Measurements from ENCODE around the gene UNKL.

Gene UNKL

GRCh38 chr16:1395444-1396031, 19.0 kb downstream of the UNKL start:
- no peak overlapping the region for H3K9ac ChIP-seq (ENCODE audit: low read length)

GRCh38 chr16:1394367-1394951, 20.0 kb downstream of the UNKL start:
- H3K27ac ChIP-seq (ENCODE audit: low read depth, low read length) = no peak overlapping the region
- no peak overlapping the region for H3K4me3 ChIP-seq (ENCODE audit: low read depth, low read length)
- H3K9me3 ChIP-seq (ENCODE audit: control insufficient read depth, insufficient read depth, low read depth, low read length) = no peaks in the 10 kb centered on the region
- H3K36me3 ChIP-seq (ENCODE audit: control insufficient read depth, insufficient read depth, low read length) = peaks cover 42% of the 10 kb centered on the region
- no peak overlapping the region for H3K9ac ChIP-seq (ENCODE audit: low read length)
- H3K27me3 ChIP-seq (ENCODE audit: control insufficient read depth, insufficient read depth, low read length) = no peaks in the 10 kb centered on the region
- no peaks in the 10 kb centered on the region for H3K4me1 ChIP-seq (ENCODE audit: control insufficient read depth, insufficient read depth, low read length)

More at GRCh38 chr16:1395444-1396031, 19.0 kb downstream of the UNKL start:
- Histone ChIP-seq H3K27ac (ENCODE audit: low read depth, low read length) (no peak overlapping the region), H3K27me3 (ENCODE audit: control insufficient read depth, insufficient read depth, low read length) (no peaks in the 10 kb centered on the region), H3K4me1 (ENCODE audit: control insufficient read depth, insufficient read depth, low read length) (no peaks in the 10 kb centered on the region), H3K9me3 (ENCODE audit: control insufficient read depth, insufficient read depth, low read depth, low read length) (no peaks in the 10 kb centered on the region), H3K36me3 (ENCODE audit: control insufficient read depth, insufficient read depth, low read length) (peaks cover 36% of the 10 kb centered on the region), H3K4me3 (ENCODE audit: low read depth, low read length) (no peak overlapping the region)

- no peak overlapping the region for H3K9ac ChIP-seq (ENCODE audit: low read length)
- H3K27ac ChIP-seq (ENCODE audit: low read depth, low read length) = no peak overlapping the region
- peaks cover 35% of the 10 kb centered on the region for H3K36me3 ChIP-seq (ENCODE audit: control insufficient read depth, insufficient read depth, low read length)
- H3K4me1 ChIP-seq (ENCODE audit: control insufficient read depth, insufficient read depth, low read length) = no peaks in the 10 kb centered on the region
- no peaks in the 10 kb centered on the region for H3K9me3 ChIP-seq (ENCODE audit: control insufficient read depth, insufficient read depth, low read depth, low read length)
- no peaks in the 10 kb centered on the region for H3K27me3 ChIP-seq (ENCODE audit: control insufficient read depth, insufficient read depth, low read length)
- no peak overlapping the region for H3K4me3 ChIP-seq (ENCODE audit: low read depth, low read length)
Measured at GRCh38 chr16:1393613-1394176, 20.8 kb downstream of the UNKL start.

DNA sequence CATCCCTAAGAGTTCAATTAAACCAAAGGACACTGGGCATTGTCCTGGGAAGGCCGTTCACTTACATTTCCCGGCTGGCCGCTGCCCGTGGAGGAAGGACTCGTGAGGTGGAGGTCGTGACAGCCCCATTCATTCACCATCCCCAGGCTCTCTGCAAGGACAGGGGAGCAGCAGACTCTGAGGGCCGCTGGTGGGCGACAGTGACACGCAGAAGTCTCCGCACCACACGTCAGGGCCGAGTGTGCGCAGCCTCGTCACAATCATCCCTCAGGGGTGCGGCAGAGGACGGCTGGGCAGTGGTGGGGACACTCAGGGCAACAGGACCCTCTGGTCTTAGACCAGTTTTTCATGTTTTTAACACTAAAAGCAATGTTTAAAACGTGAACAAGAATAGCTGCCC, 21.7 kb downstream of the UNKL start:
- Histone ChIP-seq H3K27ac (ENCODE audit: low read depth, low read length) (no peak overlapping the region), H3K4me1 (ENCODE audit: control insufficient read depth, insufficient read depth, low read length) (no peaks in the 10 kb centered on the region), H3K9ac (ENCODE audit: low read length) (no peak overlapping the region), H3K27me3 (ENCODE audit: control insufficient read depth, insufficient read depth, low read length) (no peaks in the 10 kb centered on the region), H3K9me3 (ENCODE audit: control insufficient read depth, insufficient read depth, low read depth, low read length) (no peaks in the 10 kb centered on the region), H3K4me3 (ENCODE audit: low read depth, low read length) (no peak overlapping the region), H3K36me3 (ENCODE audit: control insufficient read depth, insufficient read depth, low read length) (peaks cover 37% of the 10 kb centered on the region)

GRCh38 chr16:1390239-1390779, 24.2 kb downstream of the UNKL start:
- H3K36me3 ChIP-seq (ENCODE audit: control insufficient read depth, insufficient read depth, low read length) = peaks cover 37% of the 10 kb centered on the region
- H3K4me3 ChIP-seq (ENCODE audit: low read depth, low read length) = no peak overlapping the region
- H3K9ac ChIP-seq (ENCODE audit: low read length) = no peak overlapping the region
- no peaks in the 10 kb centered on the region for H3K27me3 ChIP-seq (ENCODE audit: control insufficient read depth, insufficient read depth, low read length)
- H3K9me3 ChIP-seq (ENCODE audit: control insufficient read depth, insufficient read depth, low read depth, low read length) = no peaks in the 10 kb centered on the region
- no peak overlapping the region for H3K27ac ChIP-seq (ENCODE audit: low read depth, low read length)
- H3K4me1 ChIP-seq (ENCODE audit: control insufficient read depth, insufficient read depth, low read length) = no peaks in the 10 kb centered on the region

DNA sequence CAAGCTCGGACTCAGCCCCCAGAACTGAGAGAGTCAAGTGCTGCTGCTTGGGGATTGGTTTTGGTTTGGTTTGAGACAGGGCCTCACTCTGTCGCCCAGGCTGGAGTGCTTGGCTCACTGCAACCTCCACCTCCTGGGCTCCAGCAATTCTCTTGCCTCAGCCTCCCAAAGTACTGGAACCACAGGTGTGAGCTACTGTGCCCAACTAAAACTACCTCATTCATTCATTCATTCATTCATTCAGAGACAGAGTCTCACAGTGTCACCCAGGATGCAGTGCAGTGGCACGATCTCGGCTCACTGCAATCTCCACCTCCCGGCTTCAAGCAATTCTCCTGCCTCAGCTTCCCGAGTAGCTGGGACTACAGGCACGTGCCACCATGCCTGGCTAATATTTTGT, 24.7 kb downstream of the UNKL start:
- H3K36me3 ChIP-seq (ENCODE audit: control insufficient read depth, insufficient read depth, low read length) = peaks cover 39% of the 10 kb centered on the region
- no peak overlapping the region for H3K9ac ChIP-seq (ENCODE audit: low read length)

DNA sequence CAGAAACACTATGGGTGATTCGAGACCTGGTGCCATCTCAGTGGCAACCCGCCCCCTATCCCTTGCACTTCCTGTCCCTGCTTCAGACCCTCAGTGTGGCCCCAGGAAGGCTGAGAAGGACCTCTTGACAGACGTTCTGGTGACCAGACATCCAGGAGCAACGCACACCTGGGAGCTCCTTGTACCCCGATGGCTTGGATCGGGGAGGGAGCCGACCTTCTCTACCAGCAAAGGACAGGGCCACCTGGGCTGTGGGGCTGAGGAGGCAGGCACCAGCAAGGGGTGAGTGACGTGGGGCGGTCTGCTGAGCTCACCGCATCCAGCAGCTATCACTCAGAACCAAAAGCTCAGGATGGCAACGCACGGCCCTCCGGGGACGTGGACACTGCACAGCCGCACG, 27.2 kb downstream of the UNKL start:
- no peak overlapping the region for H3K4me3 ChIP-seq (ENCODE audit: low read depth, low read length)
- peaks cover 29% of the 10 kb centered on the region for H3K36me3 ChIP-seq (ENCODE audit: control insufficient read depth, insufficient read depth, low read length)
- no peak overlapping the region for H3K9ac ChIP-seq (ENCODE audit: low read length)
- no peaks in the 10 kb centered on the region for H3K27me3 ChIP-seq (ENCODE audit: control insufficient read depth, insufficient read depth, low read length)
- H3K4me1 ChIP-seq (ENCODE audit: control insufficient read depth, insufficient read depth, low read length) = no peaks in the 10 kb centered on the region
- H3K9me3 ChIP-seq (ENCODE audit: control insufficient read depth, insufficient read depth, low read depth, low read length) = no peaks in the 10 kb centered on the region
- H3K27ac ChIP-seq (ENCODE audit: low read depth, low read length) = no peak overlapping the region

More for the DNA sequence above, 24.7 kb downstream of the UNKL start:
- Histone ChIP-seq H3K9me3 (ENCODE audit: control insufficient read depth, insufficient read depth, low read depth, low read length) (no peaks in the 10 kb centered on the region), H3K27me3 (ENCODE audit: control insufficient read depth, insufficient read depth, low read length) (no peaks in the 10 kb centered on the region), H3K4me1 (ENCODE audit: control insufficient read depth, insufficient read depth, low read length) (no peaks in the 10 kb centered on the region), H3K4me3 (ENCODE audit: low read depth, low read length) (no peak overlapping the region), H3K27ac (ENCODE audit: low read depth, low read length) (no peak overlapping the region)

DNA sequence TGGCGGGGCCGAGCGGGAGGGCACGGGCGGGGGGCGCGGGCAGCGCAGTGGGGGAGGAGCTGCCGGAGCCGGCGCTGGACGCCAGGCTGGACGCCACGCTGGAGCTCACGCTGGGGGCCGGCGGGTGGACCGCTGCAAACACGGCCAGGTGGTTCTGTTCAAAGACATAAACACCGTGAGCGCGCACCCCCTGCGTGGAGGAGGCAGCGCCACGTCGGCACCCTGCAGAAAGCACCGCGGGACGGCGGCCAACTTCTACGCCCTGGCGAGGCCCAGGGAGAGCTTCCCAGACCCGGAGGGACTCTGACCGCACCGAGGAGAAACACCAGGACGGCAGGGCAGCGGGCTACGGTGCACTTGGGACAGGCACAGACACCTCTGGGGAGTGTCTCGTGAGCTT, 29.3 kb downstream of the UNKL start:
- Histone ChIP-seq H3K4me1 (ENCODE audit: control insufficient read depth, insufficient read depth, low read length) (peaks cover 2% of the 10 kb centered on the region), H3K36me3 (ENCODE audit: control insufficient read depth, insufficient read depth, low read length) (peaks cover 23% of the 10 kb centered on the region), H3K9me3 (ENCODE audit: control insufficient read depth, insufficient read depth, low read depth, low read length) (no peaks in the 10 kb centered on the region)

DNA sequence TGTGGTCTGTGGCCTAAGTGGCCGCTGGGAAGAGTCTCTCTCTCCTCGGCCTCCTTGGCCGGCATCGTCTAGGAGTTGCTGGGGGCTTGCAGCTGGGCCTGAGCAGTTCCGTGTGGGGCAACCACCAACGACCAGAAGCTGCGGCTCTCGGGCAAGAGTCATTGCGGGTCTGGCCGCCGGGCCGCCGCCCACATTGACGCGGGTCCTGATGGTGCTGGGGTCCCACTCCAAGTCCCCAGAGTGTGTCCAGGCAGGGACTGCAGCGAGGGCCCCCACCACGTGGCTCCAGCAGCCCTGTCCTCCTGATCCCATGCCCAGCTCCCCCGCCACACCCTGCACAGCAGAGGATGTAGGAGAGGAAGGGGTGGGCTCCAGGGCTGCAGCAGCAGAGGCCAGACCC, 30.9 kb downstream of the UNKL start:
- Histone ChIP-seq H3K36me3 (ENCODE audit: control insufficient read depth, insufficient read depth, low read length) (peaks cover 14% of the 10 kb centered on the region), H3K27ac (ENCODE audit: low read depth, low read length) (no peak overlapping the region), H3K9ac (ENCODE audit: low read length) (no peak overlapping the region), H3K9me3 (ENCODE audit: control insufficient read depth, insufficient read depth, low read depth, low read length) (no peaks in the 10 kb centered on the region), H3K4me3 (ENCODE audit: low read depth, low read length) (no peak overlapping the region), H3K4me1 (ENCODE audit: control insufficient read depth, insufficient read depth, low read length) (peaks cover 6% of the 10 kb centered on the region), H3K27me3 (ENCODE audit: control insufficient read depth, insufficient read depth, low read length) (no peaks in the 10 kb centered on the region)

More for the DNA sequence above, 29.3 kb downstream of the UNKL start:
- Histone ChIP-seq H3K27me3 (ENCODE audit: control insufficient read depth, insufficient read depth, low read length) (no peaks in the 10 kb centered on the region), H3K27ac (ENCODE audit: low read depth, low read length) (no peak overlapping the region), H3K4me3 (ENCODE audit: low read depth, low read length) (no peak overlapping the region), H3K9ac (ENCODE audit: low read length) (no peak overlapping the region)

- Histone ChIP-seq H3K4me3 (ENCODE audit: low read depth, low read length) (no peak overlapping the region), H3K9me3 (ENCODE audit: control insufficient read depth, insufficient read depth, low read depth, low read length) (no peaks in the 10 kb centered on the region), H3K27me3 (ENCODE audit: control insufficient read depth, insufficient read depth, low read length) (no peaks in the 10 kb centered on the region), H3K27ac (ENCODE audit: low read depth, low read length) (no peak overlapping the region), H3K4me1 (ENCODE audit: control insufficient read depth, insufficient read depth, low read length) (peaks cover 16% of the 10 kb centered on the region), H3K9ac (ENCODE audit: low read length) (no peak overlapping the region), H3K36me3 (ENCODE audit: control insufficient read depth, insufficient read depth, low read length) (peaks cover 11% of the 10 kb centered on the region; the same call in 1 of the 2 replicates)
Measured at GRCh38 chr16:1381612-1382406, 32.7 kb downstream of the UNKL start.

DNA sequence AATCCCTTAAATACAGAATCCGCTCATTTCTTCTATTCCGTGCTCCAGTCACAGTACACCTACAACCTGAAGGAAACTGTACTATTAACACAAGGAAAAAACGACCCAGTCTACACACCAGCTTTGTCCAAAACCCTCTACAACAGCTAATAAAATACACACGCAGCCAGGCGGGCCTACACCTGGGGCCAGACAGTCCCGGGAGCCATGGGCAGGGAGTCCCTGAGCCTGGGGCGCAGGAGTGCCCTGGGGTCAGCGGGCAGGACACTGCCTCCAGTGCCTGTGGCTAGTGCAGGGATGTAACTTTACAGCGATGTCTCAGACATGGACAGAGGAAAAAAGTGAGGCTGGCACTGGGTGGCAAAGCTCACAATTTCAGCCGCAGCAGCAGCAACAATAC, 34.3 kb downstream of the UNKL start:
- peaks cover 16% of the 10 kb centered on the region for H3K4me1 ChIP-seq (ENCODE audit: control insufficient read depth, insufficient read depth, low read length)
- H3K27me3 ChIP-seq (ENCODE audit: control insufficient read depth, insufficient read depth, low read length) = no peaks in the 10 kb centered on the region
- H3K27ac ChIP-seq (ENCODE audit: low read depth, low read length) = no peak overlapping the region
- H3K36me3 ChIP-seq (ENCODE audit: control insufficient read depth, insufficient read depth, low read length) = peaks cover 22% of the 10 kb centered on the region
- no peaks in the 10 kb centered on the region for H3K9me3 ChIP-seq (ENCODE audit: control insufficient read depth, insufficient read depth, low read depth, low read length)
- peak overlapping the region; percentile 86 for H3K4me3 ChIP-seq (ENCODE audit: low read depth, low read length)
- no peak overlapping the region for H3K9ac ChIP-seq (ENCODE audit: low read length)

Data from HUES6 (cell line).